ENCODE measurements around the gene MYL5.
"Not testable (repeated sequence)": the region's sequence is repeated elsewhere in the genome, so short reads cannot be mapped to it uniquely, and the experiment has no call there.

Gene MYL5

GRCh38 chr4:729336-730315 lies 55.3 kb downstream of the MYL5 start:
- no peak for DNase-seq (ENCODE audit: low spot score)

- DNase-seq (ENCODE audit: low spot score): no peak
These were observed 56.2 kb downstream of the MYL5 start for GRCh38 chr4:730511-730910.

- DNase-seq (ENCODE audit: low spot score): not testable (repeated sequence)
These were observed 56.9 kb downstream of the MYL5 start for GRCh38 chr4:730946-731904.
